ENCODE measurements around the gene NDOR1.

NDOR1 gene

GRCh38 chr9:137262909-137263285, 57.4 kb downstream of the NDOR1 start:
- no peak for DNase-seq (ENCODE audit: low read depth in 2 of 2)

GRCh38 chr9:137263506-137263905, 58.0 kb downstream of the NDOR1 start:
- DNase-seq (ENCODE audit: low read depth in 2 of 2): no peak

DNA sequence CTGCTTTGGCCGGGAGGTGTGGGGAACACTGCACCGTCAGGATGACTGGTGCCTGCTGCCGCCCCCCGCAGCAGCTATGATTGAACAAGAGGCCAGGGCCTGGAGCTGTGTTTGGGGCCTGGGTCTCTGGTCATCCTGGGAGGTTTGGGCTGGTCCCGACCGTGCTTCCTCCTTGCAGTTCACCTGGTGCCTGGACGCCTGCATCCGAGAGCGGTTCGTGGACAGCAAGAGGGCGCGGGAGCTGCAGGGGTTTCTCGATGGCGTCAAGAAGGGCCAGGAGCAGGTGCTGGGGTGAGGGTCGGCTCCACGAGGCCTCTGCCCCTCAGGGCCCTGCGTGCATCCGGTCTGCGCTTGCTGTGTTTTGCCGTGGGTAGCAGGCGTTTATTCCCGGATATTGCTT, 58.6 kb downstream of the NDOR1 start:
- no peak for DNase-seq (ENCODE audit: low read depth in 2 of 2)

DNA sequence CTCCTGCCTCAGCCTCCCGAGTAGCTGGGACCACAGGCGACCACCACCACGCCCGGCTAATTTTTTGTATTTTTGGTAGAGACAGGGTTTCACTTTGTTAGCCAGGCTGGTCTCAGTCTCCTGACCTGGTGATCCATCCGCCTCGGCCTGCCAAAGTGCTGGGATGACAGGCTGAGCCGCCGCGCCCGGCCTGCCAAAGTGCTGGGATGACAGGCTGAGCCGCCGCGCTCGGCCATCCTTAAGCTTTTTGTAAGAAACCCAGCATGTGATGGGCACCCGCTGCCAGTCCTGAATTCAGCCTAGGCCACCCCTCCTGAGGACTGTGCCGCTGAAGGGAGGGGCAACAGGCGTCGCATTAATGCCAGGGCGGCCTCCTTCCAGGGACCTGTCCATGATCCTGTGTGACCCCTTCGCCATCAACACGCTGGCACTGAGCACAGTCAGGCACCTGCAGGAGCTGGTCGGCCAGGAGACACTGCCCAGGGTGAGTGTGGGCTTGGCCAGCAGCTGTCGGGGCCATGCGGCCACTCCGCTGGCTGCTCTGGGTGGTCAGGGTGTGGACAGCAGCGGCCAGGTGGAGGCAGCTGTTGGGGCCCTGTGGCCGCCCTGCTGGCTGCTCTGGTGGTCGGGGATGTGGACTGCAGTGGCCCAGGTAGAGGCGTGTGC, 60.1 kb downstream of the NDOR1 start:
- DNase-seq (ENCODE audit: low read depth in 2 of 2): no peak

- DNase-seq (ENCODE audit: low read depth in 2 of 2): no peak
Observed at GRCh38 chr9:137266162-137266527, 60.6 kb downstream of the NDOR1 start.
